HUDEP-2 (cell line): ENCODE measurements around the gene TMEM80.

ENCODE experiments used
- DNase-seq, 76 experiments: peaks; one replicate each; lab custom pipeline; 2025; ENCODE audit not compliant: unreplicated experiment in 76 of 76; lab: John Stamatoyannopoulos, UW

The TMEM80 gene

DNA sequence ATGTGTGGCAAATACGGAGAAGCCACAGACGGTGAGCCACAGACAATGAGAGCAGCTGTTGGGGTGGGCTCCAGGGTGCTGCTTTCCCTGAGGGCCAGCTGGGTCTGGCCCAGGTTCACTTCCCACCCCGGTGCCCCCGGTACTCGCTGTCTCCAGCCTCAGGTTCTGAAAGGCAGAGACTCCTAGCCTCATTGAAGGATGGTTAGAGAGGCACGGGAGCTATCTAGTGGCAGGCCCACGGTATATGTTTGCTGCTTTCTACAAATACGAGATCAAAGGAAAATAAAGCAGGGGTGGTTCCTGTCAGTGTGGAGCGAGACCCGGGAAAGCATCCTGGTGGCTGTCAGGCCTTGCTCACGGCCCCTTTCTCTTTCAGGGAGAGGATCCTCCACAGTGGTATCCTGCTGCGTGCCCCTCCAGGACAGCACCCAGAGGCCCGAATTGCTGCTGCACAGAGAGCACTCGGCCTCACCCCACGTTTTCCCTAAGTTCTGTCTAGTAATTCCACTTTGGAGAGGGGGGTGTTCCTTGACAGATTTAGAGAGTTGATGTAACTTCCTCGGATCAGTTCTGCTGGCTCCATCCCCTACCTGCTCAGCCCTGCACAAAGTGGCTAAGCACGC, 3.0 kb downstream of the TMEM80 start:
- DNase-seq, result no peak

GRCh38 chr11:699116-699508, 3.5 kb downstream of the TMEM80 start:
- no peak for DNase-seq

- DNase-seq, result no peak
Observed at GRCh38 chr11:699753-700152, 4.1 kb downstream of the TMEM80 start.

- peak in 3 of 76 experiments; percentile 20 to 22 (median 22) for DNase-seq
Observed at GRCh38 chr11:701741-702461, 6.3 kb downstream of the TMEM80 start.

GRCh38 chr11:702462-703461, 7.1 kb downstream of the TMEM80 start:
- DNase-seq, result peak in 43 of 76 experiments; percentile 8 to 58 (median 37)

DNA sequence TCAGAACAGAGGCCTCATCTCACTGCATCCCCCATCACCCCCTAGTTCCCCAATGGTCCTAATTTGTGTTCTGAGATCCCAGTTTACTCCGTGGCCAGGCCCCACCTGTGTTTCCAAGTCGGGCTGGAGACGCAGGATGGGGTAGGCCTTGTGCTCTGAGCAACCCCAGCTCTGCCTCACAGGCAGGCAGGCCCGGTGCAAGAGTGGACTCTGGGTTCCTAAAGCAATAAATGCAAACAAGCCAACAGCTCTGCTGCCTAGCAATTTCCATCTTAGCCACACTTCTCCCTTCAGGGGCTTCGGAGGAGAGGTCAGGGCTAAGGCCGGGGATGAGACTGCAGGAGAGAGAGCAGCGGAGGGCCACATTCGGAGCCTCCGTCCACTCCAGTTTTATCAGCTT, 7.9 kb downstream of the TMEM80 start:
- DNase-seq, result no peak

DNA sequence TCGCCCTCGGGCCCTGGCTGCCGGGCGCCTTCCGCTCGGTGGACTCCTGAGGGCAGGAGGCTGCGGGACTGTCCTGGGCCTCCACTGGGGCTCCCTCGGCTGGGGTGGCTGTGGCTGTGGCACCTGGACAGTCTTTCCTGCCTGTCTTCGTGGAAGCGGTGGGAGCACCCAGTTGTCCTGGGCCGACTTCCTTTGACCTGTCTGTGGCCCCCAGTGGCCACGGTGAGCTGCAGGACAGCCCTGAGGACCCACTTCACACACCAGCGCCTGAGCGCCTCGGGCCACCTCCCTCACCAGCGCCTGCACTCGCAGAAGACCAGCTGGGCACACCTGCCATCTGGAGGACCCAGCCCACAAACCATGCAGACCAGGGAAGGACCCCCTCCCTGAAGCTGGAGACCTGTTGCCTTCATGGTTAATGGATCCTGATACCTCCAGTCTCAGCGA, 8.6 kb downstream of the TMEM80 start:
- no peak for DNase-seq

- no peak for DNase-seq
Observed at GRCh38 chr11:704781-705645, 9.4 kb downstream of the TMEM80 start.

DNA sequence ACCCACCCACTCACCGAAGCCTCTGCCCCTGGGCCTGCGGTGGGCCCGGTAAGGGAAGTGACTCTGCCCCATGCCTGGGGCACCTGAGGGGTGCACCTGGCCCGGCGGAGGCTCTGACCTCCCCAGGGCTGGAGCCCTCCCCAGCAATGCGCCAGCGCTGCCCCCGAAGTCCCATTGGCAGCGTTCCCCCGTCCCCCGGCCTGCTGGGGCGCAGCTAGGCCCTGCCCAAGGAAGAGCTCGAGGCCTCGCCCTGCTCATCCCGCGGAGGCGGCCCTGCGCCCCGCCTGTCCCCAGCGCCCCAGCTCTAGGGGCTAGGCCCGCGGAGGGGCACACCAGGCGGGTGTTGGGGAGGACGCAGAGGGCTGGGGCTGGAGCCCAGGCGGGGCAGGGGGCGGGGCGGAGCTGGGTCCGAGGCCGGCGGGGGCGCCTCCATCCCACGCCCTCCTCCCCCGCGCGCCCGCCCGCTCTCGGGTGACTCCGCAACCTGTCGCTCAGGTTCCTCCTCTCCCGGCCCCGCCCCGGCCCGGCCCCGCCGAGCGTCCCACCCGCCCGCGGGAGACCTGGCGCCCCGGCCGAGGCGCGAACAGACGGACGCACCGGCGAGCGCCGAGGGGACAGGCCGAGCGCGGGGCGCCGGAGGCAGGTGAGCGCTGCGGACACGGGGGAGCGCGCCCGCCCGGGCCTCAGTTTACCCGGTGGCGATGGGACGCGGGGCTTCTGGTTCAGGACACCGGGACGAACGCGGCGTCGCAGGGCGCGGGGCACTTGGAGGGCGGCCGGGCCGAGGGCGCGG, 10.2 kb downstream of the TMEM80 start, which contains the start of gene EPS8L2:
TSS of gene EPS8L2 (plus strand) at position 586 of the 793 bp plus-strand sequence. CDS start 3,177 bp downstream, outside the sequence.
- DNase-seq, result peak in 10 of 76 experiments; percentile 18 to 34 (median 26)

DNA sequence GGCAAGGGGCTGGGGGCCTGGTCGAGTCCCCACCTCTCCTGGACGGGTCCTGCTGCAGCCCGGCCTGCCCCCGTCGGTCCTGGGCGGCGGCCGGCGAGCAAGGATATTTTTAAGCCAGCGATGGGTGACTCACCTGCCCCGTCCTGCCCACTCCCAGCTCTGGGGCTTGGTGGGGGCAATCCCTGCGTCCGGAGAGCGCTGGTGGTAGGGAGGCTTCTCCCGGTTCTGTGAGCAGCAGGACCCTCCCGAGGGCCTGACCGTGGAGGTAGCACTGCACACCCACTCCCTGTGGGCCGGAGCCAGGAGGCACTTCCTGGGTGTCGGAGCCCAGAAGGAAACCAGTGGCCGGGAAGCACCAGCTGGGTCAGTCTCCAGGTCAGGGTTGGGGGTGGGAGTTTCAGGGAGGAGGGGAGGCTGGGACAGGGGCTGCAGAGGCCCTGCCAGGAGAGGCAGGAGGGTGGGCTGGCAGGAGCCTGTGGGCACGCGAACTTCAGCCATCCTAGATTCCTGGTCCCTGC, 10.9 kb downstream of the TMEM80 start:
- DNase-seq, result no peak

GRCh38 chr11:706957-707816, 11.6 kb downstream of the TMEM80 start:
- DNase-seq, result no peak

- DNase-seq, result no peak
Observed at GRCh38 chr11:707817-708420, 12.3 kb downstream of the TMEM80 start.

- DNase-seq, result no peak
Observed at GRCh38 chr11:708511-708910, 12.9 kb downstream of the TMEM80 start.

- DNase-seq, result no peak
Observed at GRCh38 chr11:709109-709997, 13.7 kb downstream of the TMEM80 start.

DNA sequence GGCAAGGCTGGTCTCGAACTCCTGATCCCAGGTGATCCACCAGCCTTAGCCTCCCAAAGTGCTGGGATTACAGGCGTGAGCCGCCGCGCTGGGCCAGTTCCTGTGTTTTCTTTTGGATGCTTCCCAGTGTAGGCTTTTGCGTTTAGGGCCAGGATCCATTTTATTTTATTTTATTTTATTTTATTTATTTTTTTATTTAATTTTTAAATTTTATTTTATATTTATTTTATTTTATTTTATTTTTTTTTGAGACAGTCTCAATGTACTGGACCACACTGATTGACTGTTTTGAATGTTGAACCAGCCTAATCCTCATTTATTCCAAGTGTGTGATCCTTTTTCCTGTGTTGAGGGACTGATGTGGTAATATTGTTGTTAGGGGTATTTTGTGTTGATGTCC, 18.8 kb downstream of the TMEM80 start:
- DNase-seq, result no peak

GRCh38 chr11:719214-720016, 23.8 kb downstream of the TMEM80 start:
- DNase-seq, result no peak
